PC-9 (cell line): ENCODE measurements around the gene SESN1. TPM values are rescaled to one million over a fixed set of nuclear protein-coding genes. Genes with fewer than 3 reads are reported as not detected.

Source experiments
- BruUV-seq: library from RNA; stranded (reverse); fragments of 400-500 nt; replicated peaks from 2 replicates; lab custom pipeline; 2021; lab: Mats Ljungman, UMichigan
- CTCF ChIA-PET: fragments of 300-600 bp; sonication (Branson Sonifier 250); formaldehyde crosslinking; loops from one replicate; lab custom pipeline; 2022; ENCODE audit warnings: antibody characterized with exemption; lab: Charles Lee
- POLR2A ChIA-PET: fragments of 300-600 bp; sonication (Branson Sonifier 250); formaldehyde crosslinking; loops from one replicate; lab custom pipeline; 2022; ENCODE audit warnings: antibody characterized with exemption; ENCODE audit not compliant: unreplicated experiment; lab: Charles Lee
- DNase-seq, 2 experiments: peaks; one replicate each; pipeline versions ENCODE4 v3.0.0 to v3.0.0-alpha.2; 2015 to 2022; ENCODE audit warnings: mixed read lengths in 1 of 2
- H2AFZ ChIP-seq: fragments of 200-600 bp; sonication (generic); 2 replicates; pipeline ENCODE4 v1.8.1; 2017; ENCODE audit warnings: antibody characterized with exemption
- H3F3A ChIP-seq: fragments of 200-600 bp; sonication (generic); 2 replicates; pipeline ENCODE4 v1.8.1; 2017; ENCODE audit warnings: antibody characterized with exemption, mild to moderate bottlenecking, low read depth; ENCODE audit not compliant: insufficient read depth
- H3K27ac ChIP-seq: fragments of 200-600 bp; sonication (generic); 2 replicates; pipeline ENCODE4 v1.6.1; 2016; ENCODE audit warnings: mixed run types
- H3K27me3 ChIP-seq: fragments of 200-600 bp; sonication (generic); 2 replicates; pipeline ENCODE4 v1.6.1; 2016; ENCODE audit warnings: low read depth, mixed run types; ENCODE audit not compliant: insufficient read depth
- H3K36me3 ChIP-seq: fragments of 200-600 bp; sonication (generic); 2 replicates; pipeline ENCODE4 v1.6.1; 2016; ENCODE audit warnings: low read depth, mixed run types
- H3K4me1 ChIP-seq: fragments of 200-600 bp; sonication (generic); replicated peaks from 2 replicates; pipeline ENCODE4 v1.6.1; 2016; ENCODE audit warnings: mixed run types; ENCODE audit not compliant: insufficient read depth
- H3K4me2 ChIP-seq: fragments of 200-600 bp; sonication (generic); 2 replicates; pipeline ENCODE4 v1.6.1; 2017; ENCODE audit warnings: mixed run types
- H3K4me3 ChIP-seq: fragments of 200-600 bp; sonication (generic); 2 replicates; pipeline ENCODE4 v1.6.1; 2016; ENCODE audit warnings: mixed run types
- H3K79me2 ChIP-seq: fragments of 200-600 bp; sonication (generic); 2 replicates; pipeline ENCODE4 v1.6.1; 2017; ENCODE audit warnings: low read depth, mixed run types
- H3K9me2 ChIP-seq: fragments of 200-600 bp; sonication (generic); 2 replicates; pipeline ENCODE4 v1.8.1; 2017; ENCODE audit warnings: mild to moderate bottlenecking; ENCODE audit not compliant: insufficient read depth
- H3K9me3 ChIP-seq: fragments of 200-600 bp; sonication (generic); 2 replicates; pipeline ENCODE4 v1.8.1; 2016; ENCODE audit warnings: low read depth; ENCODE audit not compliant: insufficient read depth
- H4K20me1 ChIP-seq: fragments of 200-600 bp; sonication (generic); 2 replicates; pipeline ENCODE4 v1.8.1; 2017; ENCODE audit not compliant: insufficient read depth
- CTCF ChIP-seq: fragments of 200-600 bp; sonication (generic); conservative IDR thresholded peaks from 2 replicates; pipeline ENCODE4 v1.6.1; 2017; ENCODE audit warnings: mixed run types, antibody characterized with exemption, mild to moderate bottlenecking, moderate library complexity
- EZH2 ChIP-seq: fragments of 200-600 bp; sonication (generic); IDR thresholded peaks from 2 replicates; pipeline ENCODE4 v1.8.0; 2017; ENCODE audit warnings: antibody characterized with exemption, low read depth
- intact Hi-C: fragments of 100-400 bp; cut with micrococcal nuclease; formaldehyde crosslinking; loops from one replicate; pipeline ENCODE4 v1.10.0; 2022; ENCODE audit not compliant: unreplicated experiment
- total RNA-seq: library from RNA; stranded (reverse); gene quantifications from 2 replicates; pipeline ENCODE4 v1.2.3, GENCODE V29; 2021

SESN1 gene
- total RNA-seq, 1 experiment from 2014 or later = 6.5 TPM

GRCh38 chr6:109081026-109081425 lies 13.6 kb downstream of the SESN1 start:
- H3K9me2 ChIP-seq = no peaks in the 10 kb centered on the region
- ChIA-PET POLR2A (no interaction called here), CTCF (no interaction called here)
- no peak for DNase-seq
- no TSS peak for BruUV-seq
- no peaks in the 10 kb centered on the region for H3F3A ChIP-seq
- TF ChIP-seq EZH2 = no peak
- TF ChIP-seq CTCF = no peak
- no peak overlapping the region for H3K4me2 ChIP-seq
- intact Hi-C loops = no loop called here
- no peaks in the 10 kb centered on the region for H3K4me1 ChIP-seq
- H3K27ac ChIP-seq = no peak overlapping the region
- H3K4me3 ChIP-seq = no peak overlapping the region
- no peaks in the 10 kb centered on the region for H3K79me2 ChIP-seq
- H4K20me1 ChIP-seq = no peaks in the 10 kb centered on the region
- no peak overlapping the region for H2AFZ ChIP-seq
- H3K36me3 ChIP-seq = no peaks in the 10 kb centered on the region
- H3K9me3 ChIP-seq = no peaks in the 10 kb centered on the region
- H3K27me3 ChIP-seq = no peaks in the 10 kb centered on the region

DNA sequence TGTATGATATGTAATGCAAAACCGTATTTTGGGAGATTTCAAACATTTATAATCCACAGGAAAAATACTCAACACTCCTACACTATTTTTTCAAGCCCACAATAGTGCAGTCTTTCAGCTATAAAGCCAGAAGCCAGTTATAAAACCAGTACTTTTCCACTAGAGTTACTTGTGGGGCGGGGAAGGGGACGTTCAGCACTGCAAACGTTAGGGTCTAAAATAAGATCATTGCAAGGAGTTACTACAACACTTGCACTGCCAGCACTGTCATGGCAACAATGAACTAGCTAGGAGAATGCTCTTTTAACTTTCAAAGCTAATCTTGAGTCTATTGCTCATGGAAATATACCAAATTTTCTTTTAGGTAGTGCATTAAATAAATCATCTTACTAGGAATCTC lies 14.7 kb downstream of the SESN1 start:
- DNase-seq = no peak
- no peaks in the 10 kb centered on the region for H3K9me2 ChIP-seq
- no peak overlapping the region for H3K4me2 ChIP-seq
- POLR2A ChIA-PET = no interaction called here
- no peaks in the 10 kb centered on the region for H4K20me1 ChIP-seq
- H2AFZ ChIP-seq = no peak overlapping the region
- no peak for TF ChIP-seq CTCF
- no peak for TF ChIP-seq EZH2
- CTCF ChIA-PET = no interaction called here
- H3K79me2 ChIP-seq = no peaks in the 10 kb centered on the region
- no peaks in the 10 kb centered on the region for H3K36me3 ChIP-seq
- H3K27ac ChIP-seq = no peak overlapping the region
- intact Hi-C loops = loop anchor here (5.0 to 10.0 kb wide), 2 partner anchors 965 to 1113 kb away; no protein-coding TSS in a partner anchor
- no peaks in the 10 kb centered on the region for H3F3A ChIP-seq
- no TSS peak for BruUV-seq
- no peaks in the 10 kb centered on the region for H3K27me3 ChIP-seq
- no peak overlapping the region for H3K4me3 ChIP-seq
- no peaks in the 10 kb centered on the region for H3K9me3 ChIP-seq
- no peaks in the 10 kb centered on the region for H3K4me1 ChIP-seq

- H3K36me3 ChIP-seq = no peaks in the 10 kb centered on the region
- POLR2A ChIA-PET = no interaction called here
- no peaks in the 10 kb centered on the region for H3F3A ChIP-seq
- intact Hi-C loops = loop anchor here (5.0 to 10.0 kb wide), 2 partner anchors 962 to 1109 kb away; no protein-coding TSS in a partner anchor
- no peaks in the 10 kb centered on the region for H4K20me1 ChIP-seq
- H3K27me3 ChIP-seq = no peaks in the 10 kb centered on the region
- no peaks in the 10 kb centered on the region; the same call in 1 of the 2 replicates for H3K4me1 ChIP-seq
- DNase-seq = no peak
- no peak overlapping the region for H3K4me2 ChIP-seq
- no peaks in the 10 kb centered on the region for H3K79me2 ChIP-seq
- TF ChIP-seq CTCF = no peak
- TF ChIP-seq EZH2 = no peak
- CTCF ChIA-PET = no interaction called here
- no peaks in the 10 kb centered on the region for H3K9me2 ChIP-seq
- BruUV-seq = no TSS peak
- H2AFZ ChIP-seq = no peak overlapping the region
- H3K4me3 ChIP-seq = no peak overlapping the region
- H3K9me3 ChIP-seq = no peaks in the 10 kb centered on the region
- no peak overlapping the region for H3K27ac ChIP-seq
Observed at GRCh38 chr6:109076377-109076776, 18.3 kb downstream of the SESN1 start.
